ENCODE measurements around the gene GINS1. TPM values are rescaled to one million over a fixed set of nuclear protein-coding genes. Genes with fewer than 3 reads are reported as not detected.

The GINS1 gene
- total and polyA plus RNA-seq, 10 donors: 0.85 to 3.9 (median 2.7) TPM

- peaks cover 0 to 14% (median 5%) of the 10 kb centered on the region in 6 donors for H3K4me1 ChIP-seq
- H3K9me3 ChIP-seq: peaks cover 0 to 38% (median 33%) of the 10 kb centered on the region in 8 donors
- H3K27ac ChIP-seq: no peak overlapping the region
- 95 to 97% (median 95%) methylated on average over 7 of the region's 7 CpGs for WGBS, 5 donors
- DNase-seq: no peak
- intact Hi-C loops (cut with DNase I; ENCODE audit: low total_unique reads): no loop called here
- peaks cover 0 to 6% (median 0%) of the 10 kb centered on the region in 7 donors for H3K27me3 ChIP-seq (replicated peaks in 1 of 7)
- no peaks in the 10 kb centered on the region for H3K36me3 ChIP-seq
- H3K4me3 ChIP-seq: no peak overlapping the region
- TF ChIP-seq POLR2A (IDR thresholded peaks at IDR 0.05) (no peak), POLR2AphosphoS5 (IDR thresholded peaks at IDR 0.05) (no peak)
- TF ChIP-seq, protein P1, sequence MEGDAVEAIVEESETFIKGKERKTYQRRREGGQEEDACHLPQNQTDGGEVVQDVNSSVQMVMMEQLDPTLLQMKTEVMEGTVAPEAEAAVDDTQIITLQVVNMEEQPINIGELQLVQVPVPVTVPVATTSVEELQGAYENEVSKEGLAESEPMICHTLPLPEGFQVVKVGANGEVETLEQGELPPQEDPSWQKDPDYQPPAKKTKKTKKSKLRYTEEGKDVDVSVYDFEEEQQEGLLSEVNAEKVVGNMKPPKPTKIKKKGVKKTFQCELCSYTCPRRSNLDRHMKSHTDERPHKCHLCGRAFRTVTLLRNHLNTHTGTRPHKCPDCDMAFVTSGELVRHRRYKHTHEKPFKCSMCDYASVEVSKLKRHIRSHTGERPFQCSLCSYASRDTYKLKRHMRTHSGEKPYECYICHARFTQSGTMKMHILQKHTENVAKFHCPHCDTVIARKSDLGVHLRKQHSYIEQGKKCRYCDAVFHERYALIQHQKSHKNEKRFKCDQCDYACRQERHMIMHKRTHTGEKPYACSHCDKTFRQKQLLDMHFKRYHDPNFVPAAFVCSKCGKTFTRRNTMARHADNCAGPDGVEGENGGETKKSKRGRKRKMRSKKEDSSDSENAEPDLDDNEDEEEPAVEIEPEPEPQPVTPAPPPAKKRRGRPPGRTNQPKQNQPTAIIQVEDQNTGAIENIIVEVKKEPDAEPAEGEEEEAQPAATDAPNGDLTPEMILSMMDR (IDR thresholded peaks at IDR 0.05 in 8 of 11, conservative IDR thresholded peaks at IDR 0.05 in 3 of 11): no peak
These were observed 4.9 kb upstream of the GINS1 start for GRCh38 chr20:25402583-25402982.

GRCh38 chr20:25408170-25408547 is 686 bp downstream of the GINS1 start:
- Histone ChIP-seq H3K4me1 (peaks cover 7 to 25% (median 18%) of the 10 kb centered on the region in 6 donors), H3K27me3 (replicated peaks in 1 of 7) (no peaks in the 10 kb centered on the region), H3K4me3 (peak overlapping the region; percentile 48 to 91 (median 74)), H3K27ac (peak overlapping the region in 3 of 8 donors; percentile 54 to 76 (median 64)), H3K36me3 (no peaks in the 10 kb centered on the region), H3K9me3 (peaks cover 0 to 17% (median 14%) of the 10 kb centered on the region in 8 donors)
- intact Hi-C loops (cut with DNase I; ENCODE audit: low total_unique reads): no loop called here
- WGBS, 5 donors: 3 to 6% (median 4%) methylated on average over 4 of the region's 4 CpGs
- TF ChIP-seq POLR2AphosphoS5 (IDR thresholded peaks at IDR 0.05) (no peak), POLR2A (IDR thresholded peaks at IDR 0.05) (no peak)
- TF ChIP-seq, protein P1 (IDR thresholded peaks at IDR 0.05 in 8 of 11, conservative IDR thresholded peaks at IDR 0.05 in 3 of 11): no peak
- no peak for DNase-seq

DNA sequence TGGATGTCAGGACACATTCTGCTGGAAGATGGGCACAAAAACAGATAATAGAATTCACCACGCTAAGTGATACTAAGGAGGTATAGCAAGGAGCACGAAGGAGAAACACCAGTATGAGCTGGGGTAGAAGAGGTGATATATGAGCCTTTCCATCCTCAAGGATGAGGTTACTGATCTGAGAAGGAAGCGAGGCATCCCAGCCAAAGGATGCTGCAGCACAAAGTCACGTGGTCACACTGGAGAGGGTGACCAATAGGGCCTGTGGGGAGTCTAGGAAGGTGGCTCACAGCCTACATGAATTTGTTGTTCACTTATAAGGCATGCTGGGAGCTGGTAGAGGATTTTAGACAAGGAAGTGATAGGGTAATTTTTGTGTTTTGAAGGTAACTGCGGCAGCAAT is 1.4 kb downstream of the GINS1 start:
- intact Hi-C loops (cut with DNase I; ENCODE audit: low total_unique reads): no loop called here
- H3K27ac ChIP-seq: no peak overlapping the region
- TF ChIP-seq POLR2A (IDR thresholded peaks at IDR 0.05) (no peak), POLR2AphosphoS5 (IDR thresholded peaks at IDR 0.05) (no peak)
- TF ChIP-seq, protein P1 (IDR thresholded peaks at IDR 0.05 in 8 of 11, conservative IDR thresholded peaks at IDR 0.05 in 3 of 11): no peak
- peak overlapping the region in 1 of 8 donors; percentile 91 for H3K4me3 ChIP-seq
- H3K27me3 ChIP-seq (replicated peaks in 1 of 7): no peaks in the 10 kb centered on the region
- WGBS, 5 donors: 87 to 97% (median 93%) methylated on average over 5 of the region's 5 CpGs
- peaks cover 0 to 10% (median 7%) of the 10 kb centered on the region in 8 donors for H3K9me3 ChIP-seq
- peaks cover 7 to 25% (median 18%) of the 10 kb centered on the region in 6 donors for H3K4me1 ChIP-seq
- DNase-seq: no peak
- H3K36me3 ChIP-seq: no peaks in the 10 kb centered on the region

- intact Hi-C loops (cut with DNase I; ENCODE audit: low total_unique reads): no loop called here
- DNase-seq: no peak
- Histone ChIP-seq H3K27ac (no peak overlapping the region), H3K4me3 (no peak overlapping the region), H3K4me1 (no peaks in the 10 kb centered on the region), H3K27me3 (replicated peaks in 1 of 7) (no peaks in the 10 kb centered on the region), H3K9me3 (no peaks in the 10 kb centered on the region), H3K36me3 (peaks cover 0 to 26% (median 0%) of the 10 kb centered on the region in 6 donors)
- WGBS, 5 donors: 83 to 97% (median 88%) methylated on average over 1 of the region's 1 CpG
- TF ChIP-seq, protein P1 (IDR thresholded peaks at IDR 0.05 in 8 of 11, conservative IDR thresholded peaks at IDR 0.05 in 3 of 11): no peak
- TF ChIP-seq POLR2A (IDR thresholded peaks at IDR 0.05): no peak
- no peak for TF ChIP-seq POLR2AphosphoS5 (IDR thresholded peaks at IDR 0.05)
These were observed 11.3 kb downstream of the GINS1 start for GRCh38 chr20:25418776-25419175.
